GM18951 (cell line): ENCODE data around the gene CTAGE8.
"Not testable (repeated sequence)": the region's sequence is repeated elsewhere in the genome, so short reads cannot be mapped to it uniquely, and the experiment has no call there.

Source experiments
- POLR2A ChIP-seq: IDR thresholded peaks from 4 replicates; pipeline ENCODE4 v1.6.1; 2011; ENCODE audit warnings: mild to moderate bottlenecking; ENCODE audit not compliant: insufficient read length, insufficient read depth; ENCODE audit errors: extremely low read depth
- in situ Hi-C: fragments of 300-500 bp; cut with MboI; formaldehyde crosslinking; loops from one replicate; pipeline ENCODE4 v1.12.0; 2022; ENCODE audit warnings: low sequenced_read_pairs, mixed read lengths, inconsistent platforms; ENCODE audit not compliant: unreplicated experiment

The CTAGE8 gene

GRCh38 chr7:144259067-144259466 is 10.0 kb downstream of the CTAGE8 start:
- in situ Hi-C loops: not testable (repeated sequence)

GRCh38 chr7:144256112-144256511 is 13.0 kb downstream of the CTAGE8 start:
- no peak for TF ChIP-seq POLR2A
- in situ Hi-C loops: no loop called here

GRCh38 chr7:144255471-144255897 is 13.6 kb downstream of the CTAGE8 start:
- in situ Hi-C loops: no loop called here

GRCh38 chr7:144252307-144252706 is 16.8 kb downstream of the CTAGE8 start:
- in situ Hi-C loops: not testable (repeated sequence)

More at GRCh38 chr7:144255471-144255897, 13.6 kb downstream of the CTAGE8 start:
- no peak for TF ChIP-seq POLR2A

DNA sequence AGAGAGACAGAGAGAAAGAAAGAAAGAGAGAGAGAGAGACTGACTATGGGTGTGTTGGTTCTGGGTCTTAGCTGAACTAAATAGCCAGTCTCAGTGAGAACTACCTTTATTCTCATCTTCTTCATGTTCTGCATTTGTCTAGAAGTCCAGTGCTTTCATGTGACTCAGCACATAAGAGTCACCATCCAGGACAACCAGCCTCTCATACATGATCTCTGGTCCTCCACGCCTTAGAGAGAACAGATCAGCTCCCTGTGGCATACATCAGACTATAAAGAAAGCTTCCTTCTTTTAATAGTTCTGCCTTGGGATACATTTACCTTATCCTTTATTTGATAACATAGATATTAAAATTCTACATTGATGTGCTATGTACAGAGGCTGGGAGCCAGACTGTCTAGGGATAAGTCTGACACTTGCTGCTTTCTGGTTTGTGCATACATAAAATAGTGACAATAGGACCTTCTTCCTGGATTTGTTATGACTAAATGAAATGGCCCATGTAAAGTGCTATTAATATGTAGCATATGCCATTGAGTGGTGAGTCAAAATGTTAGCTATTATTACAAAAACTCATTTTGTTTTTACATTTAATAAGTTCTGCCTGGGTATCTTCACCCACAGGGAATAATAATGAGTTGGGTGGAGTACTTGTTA is 21.3 kb downstream of the CTAGE8 start:
- in situ Hi-C loops: not testable (repeated sequence)

GRCh38 chr7:144246967-144247366 is 22.1 kb downstream of the CTAGE8 start:
- in situ Hi-C loops: not testable (repeated sequence)

DNA sequence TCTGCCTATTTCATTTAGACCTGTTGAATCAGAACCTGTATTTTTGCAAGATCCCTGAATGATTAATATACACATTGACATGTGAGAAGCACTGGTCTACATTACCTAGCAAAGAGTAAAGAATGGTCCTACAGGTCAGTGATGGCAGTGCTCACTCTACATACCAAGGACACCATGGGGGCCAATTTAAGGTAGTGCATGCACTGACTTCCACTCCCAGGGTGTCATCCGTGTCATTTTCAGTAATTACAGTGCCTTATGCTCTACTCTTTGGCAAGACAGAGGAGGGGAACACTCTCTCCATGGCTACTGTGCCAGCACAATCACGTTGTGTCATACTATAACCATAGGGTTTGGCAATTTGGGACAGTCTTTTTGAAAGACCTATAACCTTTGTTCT is 23.7 kb downstream of the CTAGE8 start:
- in situ Hi-C loops: not testable (repeated sequence)

- in situ Hi-C loops: not testable (repeated sequence)
Measured at GRCh38 chr7:144239365-144239764, 29.7 kb downstream of the CTAGE8 start, which contains the start of gene OR2A42. OR2A42 (minus strand) TSS chr7:144239605; CDS start chr7:144232843, 6,762 bp downstream.

DNA sequence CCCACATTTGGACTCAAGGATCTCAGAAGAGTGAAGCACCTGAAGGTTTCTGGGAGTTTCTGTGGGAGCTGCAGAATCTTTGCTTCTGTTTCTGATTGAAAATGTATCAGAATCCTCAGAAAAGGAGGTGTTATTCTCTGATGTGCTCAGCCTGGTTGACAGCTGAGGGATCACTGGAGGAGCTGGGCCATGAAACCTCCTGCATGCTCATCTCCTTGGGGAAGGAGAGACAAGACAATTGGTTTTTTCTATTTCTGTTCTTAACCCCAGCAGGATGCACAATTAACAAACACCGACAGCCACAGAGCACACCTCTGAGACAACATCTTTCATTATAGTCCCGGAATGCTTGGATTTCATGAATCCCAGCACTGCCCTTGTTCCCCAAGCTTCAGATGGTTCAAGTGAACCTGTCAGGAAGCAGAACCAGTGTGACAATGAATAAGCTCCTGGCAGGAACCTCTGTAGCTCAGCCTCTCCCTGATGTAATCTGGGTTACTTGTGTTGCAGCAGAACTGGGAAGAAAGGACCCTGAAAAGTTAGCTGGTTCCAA is 30.5 kb downstream of the CTAGE8 start:
- in situ Hi-C loops: not testable (repeated sequence)

GRCh38 chr7:144233039-144233438 is 36.0 kb downstream of the CTAGE8 start:
- in situ Hi-C loops: not testable (repeated sequence)

DNA sequence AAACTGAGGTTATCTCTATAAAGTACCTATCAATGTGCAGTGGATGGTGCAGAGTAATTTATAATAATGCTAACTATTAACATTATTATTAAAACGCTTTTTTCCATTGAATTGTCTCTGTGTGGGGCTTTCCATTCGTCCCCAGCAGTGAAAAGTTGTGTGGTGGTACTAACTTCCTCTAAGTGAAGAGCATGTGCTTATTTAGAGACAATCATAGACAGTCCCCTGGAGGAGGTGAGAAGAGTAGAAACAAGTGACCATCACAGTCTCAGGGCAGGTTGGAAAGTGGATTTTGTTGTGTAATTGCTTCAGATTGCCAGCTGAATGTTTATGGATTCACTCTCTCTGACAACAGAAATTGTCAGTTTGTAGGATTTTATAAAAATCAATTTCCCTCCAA is 38.1 kb downstream of the CTAGE8 start:
- in situ Hi-C loops: not testable (repeated sequence)

DNA sequence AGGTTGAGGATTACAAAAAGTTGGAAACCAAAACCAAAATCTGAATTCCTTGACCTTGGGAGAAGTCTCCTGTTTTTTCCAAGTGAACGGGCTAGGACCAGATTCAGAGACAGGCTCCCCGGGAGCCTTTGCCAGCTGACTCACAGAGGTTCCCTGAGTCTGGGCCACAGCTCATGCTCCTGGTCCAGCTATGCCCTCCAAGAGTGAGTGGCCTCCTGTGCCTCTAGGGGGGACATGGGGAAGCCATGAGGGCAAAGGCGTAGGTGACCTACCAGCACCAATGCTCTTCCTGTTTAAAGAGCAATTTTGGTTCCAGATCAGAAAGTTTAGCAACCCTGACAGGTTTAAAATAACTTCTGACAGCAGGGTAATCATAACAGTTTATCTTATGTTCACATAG is 40.3 kb downstream of the CTAGE8 start:
- in situ Hi-C loops: not testable (repeated sequence)

DNA sequence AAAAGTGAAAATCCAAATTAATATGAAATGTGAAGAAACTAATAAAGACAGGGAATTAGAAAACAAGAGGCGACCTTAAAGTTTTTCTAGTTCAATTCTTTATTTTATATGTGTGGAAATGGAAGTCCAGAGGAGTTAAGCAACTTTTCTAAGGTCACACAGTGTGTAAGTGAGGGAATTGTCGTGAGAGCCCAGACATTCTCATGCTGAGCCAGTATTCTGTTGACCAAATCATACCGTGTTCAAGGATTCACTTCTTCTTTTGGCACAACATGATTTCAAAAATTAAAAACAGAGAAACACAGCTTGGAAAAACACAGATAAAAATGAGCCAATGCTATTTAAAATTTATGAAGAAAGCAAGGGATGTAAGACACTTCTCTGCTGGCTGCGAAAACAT is 42.2 kb downstream of the CTAGE8 start:
- in situ Hi-C loops: not testable (repeated sequence)

DNA sequence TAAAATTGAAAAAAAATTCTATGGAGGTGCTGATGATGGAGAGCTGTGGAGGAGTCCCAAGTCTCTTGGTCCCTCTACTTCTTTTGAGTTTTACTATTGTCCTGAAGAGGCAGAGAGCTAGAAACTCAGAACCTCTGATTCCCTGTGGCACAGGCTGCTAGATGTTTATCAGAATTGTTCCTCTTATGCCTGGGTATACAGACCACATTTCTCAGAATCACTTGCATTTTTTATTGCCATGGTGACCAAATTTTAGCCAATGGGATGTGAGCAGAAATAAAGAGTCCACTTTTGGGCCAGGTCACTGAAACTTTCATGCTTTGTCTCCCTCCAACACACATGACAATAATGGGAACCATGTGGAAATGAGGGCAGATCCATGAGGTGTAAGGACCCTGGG is 45.4 kb downstream of the CTAGE8 start:
- in situ Hi-C loops: loop anchor here (25.0 kb wide), 1 partner anchor 164 kb away; no protein-coding TSS in a partner anchor

DNA sequence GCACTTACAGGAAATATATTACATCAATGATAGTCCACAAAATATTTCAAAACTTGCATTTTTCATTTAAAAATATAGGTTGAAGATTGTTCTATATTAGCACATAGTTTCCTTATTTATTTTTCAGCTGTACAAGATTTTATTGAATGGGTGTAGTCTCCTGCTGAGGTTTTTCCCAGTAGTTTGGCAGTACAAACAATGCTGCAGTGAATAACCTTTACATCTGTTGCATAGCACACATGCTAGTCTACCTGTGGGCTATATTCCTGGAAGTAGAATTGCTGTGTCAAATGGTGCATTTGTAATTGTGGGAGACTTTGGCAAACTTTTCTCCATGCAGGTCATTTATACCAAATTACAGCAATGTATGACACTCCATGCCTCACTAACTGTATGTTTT is 48.6 kb downstream of the CTAGE8 start:
- in situ Hi-C loops: loop anchor here (25.0 kb wide), 1 partner anchor 167 kb away; no protein-coding TSS in a partner anchor

DNA sequence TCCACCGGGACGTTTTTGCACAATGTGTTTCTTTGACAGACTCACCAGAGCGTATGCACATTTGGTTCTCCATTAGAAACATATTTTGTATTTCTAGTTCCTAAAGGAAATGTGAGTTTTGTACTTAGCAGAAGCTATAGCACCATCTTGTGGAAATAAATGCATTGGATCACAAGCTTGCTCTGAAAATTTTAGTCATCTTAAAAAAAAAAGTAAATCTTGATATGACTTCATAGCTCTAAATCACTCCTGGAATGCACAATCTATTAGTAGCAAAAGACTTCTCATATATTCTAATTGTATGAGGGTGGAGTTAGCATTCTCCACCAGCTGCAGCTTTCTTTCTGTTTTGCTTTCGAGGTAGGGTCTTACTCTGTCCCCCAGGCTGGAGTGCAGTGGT is 49.9 kb downstream of the CTAGE8 start:
- in situ Hi-C loops: loop anchor here (25.0 kb wide), 1 partner anchor 168 kb away; no protein-coding TSS in a partner anchor

GRCh38 chr7:144218581-144218980 is 50.5 kb downstream of the CTAGE8 start:
- in situ Hi-C loops: loop anchor here (25.0 kb wide), 1 partner anchor 169 kb away; no protein-coding TSS in a partner anchor

- in situ Hi-C loops: loop anchor here (25.0 kb wide), 1 partner anchor 170 kb away; no protein-coding TSS in a partner anchor
Measured at GRCh38 chr7:144217200-144217599, 51.9 kb downstream of the CTAGE8 start.
